SHP77 treated with DMSO at 0.1 percent for 48 hours (cell line): ENCODE data around the gene ZNF771.
"Not testable (repeated sequence)": the region's sequence is repeated elsewhere in the genome, so short reads cannot be mapped to it uniquely, and the experiment has no call there.

Experiments used
- DNase-seq: peaks from one replicate; lab custom pipeline; 2025; lab: John Stamatoyannopoulos, UW

The ZNF771 gene

DNA sequence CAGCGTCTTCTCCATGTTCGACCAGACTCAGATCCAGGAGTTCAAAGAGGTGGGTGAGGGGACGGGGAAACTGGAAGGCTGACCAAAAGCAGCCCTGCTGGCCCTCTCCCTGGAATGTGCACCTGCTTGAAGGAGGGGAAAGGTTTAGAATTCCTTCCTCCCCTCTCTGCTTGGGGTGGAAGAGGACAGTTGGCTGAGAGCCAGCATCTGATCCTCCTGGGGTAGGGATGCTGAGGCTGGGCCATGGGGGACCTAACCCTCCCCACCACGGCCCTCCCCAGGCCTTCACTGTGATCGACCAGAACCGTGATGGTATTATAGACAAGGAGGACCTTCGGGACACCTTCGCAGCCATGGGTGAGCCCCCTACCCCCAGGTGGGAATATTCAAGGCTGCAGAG is 31.5 kb upstream of the ZNF771 start:
- DNase-seq: no peak

DNA sequence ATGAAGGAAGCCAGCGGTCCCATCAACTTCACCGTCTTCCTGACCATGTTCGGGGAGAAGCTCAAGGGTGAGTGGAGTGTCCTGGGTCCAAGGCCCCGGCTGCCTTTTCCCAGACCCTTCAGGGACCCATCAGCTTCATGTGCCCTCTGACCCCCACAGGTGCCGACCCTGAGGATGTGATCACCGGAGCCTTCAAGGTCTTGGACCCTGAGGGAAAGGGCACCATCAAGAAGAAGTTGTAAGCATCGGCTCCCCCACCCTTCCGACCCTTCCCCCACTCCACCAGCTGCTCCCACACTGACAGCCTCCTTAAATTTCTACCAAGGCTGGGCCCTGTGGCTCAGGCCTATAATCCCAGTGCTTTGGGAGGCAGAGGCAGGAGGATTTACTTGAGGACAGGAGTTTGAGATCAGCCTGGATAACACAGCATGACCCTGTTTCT is 30.9 kb upstream of the ZNF771 start:
- no peak for DNase-seq

DNA sequence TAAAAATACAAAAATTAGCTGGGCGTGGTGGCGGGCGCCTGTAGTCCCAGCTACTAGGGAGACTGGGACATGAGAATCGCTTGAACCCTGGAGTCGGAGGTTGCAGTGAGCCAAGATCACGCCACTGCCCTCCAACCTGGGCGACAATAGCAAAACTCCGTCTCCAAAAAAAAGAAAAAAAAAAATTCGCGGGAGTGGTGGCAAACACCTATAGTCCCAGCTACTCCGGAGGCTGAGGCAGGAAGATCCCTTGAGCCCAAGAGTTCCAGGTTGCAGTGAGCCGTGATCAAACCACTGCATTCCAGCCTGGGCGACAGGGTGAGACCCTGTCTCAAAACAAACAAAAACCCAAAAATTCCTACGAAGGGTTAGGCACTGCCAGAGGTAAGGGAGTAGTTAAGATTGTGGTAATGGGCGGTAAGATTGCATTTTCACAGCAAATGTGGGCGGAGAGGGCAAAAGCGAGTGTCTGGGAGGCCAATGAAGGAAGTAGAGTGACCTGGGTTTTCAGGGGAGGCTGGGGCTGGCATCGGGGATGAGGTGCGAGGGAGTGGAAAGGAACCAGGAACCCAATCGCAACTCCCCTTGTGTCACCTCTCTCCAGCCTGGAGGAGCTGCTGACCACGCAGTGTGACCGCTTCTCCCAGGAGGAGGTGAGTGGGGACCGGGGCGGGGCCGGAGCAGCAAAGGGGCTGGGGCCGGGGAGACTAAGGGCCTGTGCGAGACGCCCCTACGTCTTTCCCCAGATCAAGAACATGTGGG is 30.2 kb upstream of the ZNF771 start:
- DNase-seq: peak; percentile 75

DNA sequence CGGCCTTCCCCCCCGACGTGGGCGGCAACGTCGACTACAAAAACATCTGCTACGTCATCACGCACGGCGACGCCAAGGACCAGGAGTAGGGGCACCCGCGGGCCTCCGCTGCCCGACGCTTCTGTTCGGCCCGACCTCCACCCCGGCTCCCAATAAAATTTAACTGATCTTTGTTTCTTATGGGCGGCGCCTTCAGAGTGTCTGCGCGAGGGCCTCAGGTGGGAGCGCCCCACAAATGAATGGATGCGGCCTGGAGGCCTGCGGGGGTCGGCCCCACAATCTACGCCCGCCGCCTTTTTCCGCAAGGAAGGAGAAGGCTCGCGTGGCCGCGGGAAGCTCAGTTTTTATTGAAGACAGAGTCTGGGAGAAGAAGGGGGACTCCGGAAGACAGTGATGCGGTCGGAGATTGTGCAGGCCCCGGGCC is 29.6 kb upstream of the ZNF771 start:
- DNase-seq: peak; percentile 81

DNA sequence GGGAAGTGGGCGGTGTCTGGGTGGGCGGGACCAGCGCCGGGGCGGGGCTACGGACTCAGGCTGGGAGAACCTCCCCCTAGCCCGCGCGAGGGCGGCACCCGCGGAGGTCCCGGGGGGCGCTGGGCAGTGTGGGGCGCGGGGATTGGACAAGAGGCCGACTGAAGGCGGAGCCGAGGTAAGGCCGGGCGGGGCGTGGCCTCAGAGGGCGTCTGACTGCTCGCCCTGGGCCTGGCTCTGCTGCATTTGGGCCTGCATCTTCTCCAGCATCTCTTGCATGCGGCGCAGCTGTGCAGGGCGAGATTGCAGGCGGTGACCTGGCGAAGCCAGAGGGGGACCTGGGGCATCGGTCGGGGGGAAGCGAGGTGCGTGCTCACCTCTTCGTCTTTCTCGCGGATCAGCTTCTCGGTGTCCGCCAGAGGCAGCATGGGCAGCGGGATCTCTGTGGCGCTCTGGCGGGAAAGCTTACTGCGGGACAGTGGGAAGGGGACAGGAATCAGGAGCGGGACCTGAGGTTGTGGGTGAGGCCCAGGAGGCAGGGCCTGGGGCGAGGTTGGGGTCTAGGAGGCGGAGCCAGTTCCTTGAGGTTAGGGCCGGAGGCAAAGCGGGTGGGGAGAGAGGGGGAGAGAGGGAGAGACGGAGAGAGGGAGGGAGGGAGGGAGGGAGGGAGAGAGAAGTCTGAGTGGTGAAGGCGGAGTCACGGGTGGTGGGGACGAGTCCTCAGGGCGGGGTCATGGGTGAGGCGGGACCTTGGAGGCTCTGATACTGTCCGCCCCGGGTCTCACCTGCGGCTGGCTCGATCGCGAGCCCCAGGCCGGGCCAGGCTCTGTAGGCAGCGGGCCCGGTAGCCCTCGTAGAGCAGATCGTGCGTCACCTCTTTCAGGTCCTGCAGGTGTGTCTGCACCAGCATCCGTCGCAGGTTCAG is 28.9 kb upstream of the ZNF771 start:
- peak; percentile 93 for DNase-seq

DNA sequence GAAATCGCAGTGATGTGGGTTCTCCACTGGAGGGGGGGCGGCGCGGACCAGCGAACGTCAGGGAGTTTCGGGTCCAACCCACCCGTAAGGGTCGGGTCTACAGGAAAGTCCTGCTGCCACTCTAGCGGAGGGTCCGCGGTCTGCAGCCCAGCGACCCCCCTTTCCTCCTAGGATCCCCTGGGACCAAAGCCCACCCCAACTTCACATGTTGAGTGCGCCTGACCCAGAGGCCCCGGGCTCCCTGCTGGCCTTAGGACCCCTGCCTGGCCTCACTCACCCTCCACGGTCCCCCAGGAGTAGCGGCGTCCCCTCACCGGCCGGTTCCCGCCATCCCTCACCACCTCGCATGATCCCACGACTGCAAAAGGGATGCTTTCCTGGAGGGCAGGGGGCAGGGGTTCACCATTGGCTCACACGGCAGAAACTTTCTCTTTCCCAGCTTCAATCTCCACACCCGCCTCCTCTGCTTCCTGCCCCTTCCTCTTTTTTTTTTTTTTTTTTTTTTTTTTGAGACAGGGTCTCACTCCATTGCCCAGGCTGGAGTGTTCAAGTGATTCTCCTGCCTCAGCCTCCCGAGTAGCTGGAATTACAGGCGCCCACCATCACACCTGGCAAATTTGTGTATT is 28.1 kb upstream of the ZNF771 start:
- DNase-seq: no peak

DNA sequence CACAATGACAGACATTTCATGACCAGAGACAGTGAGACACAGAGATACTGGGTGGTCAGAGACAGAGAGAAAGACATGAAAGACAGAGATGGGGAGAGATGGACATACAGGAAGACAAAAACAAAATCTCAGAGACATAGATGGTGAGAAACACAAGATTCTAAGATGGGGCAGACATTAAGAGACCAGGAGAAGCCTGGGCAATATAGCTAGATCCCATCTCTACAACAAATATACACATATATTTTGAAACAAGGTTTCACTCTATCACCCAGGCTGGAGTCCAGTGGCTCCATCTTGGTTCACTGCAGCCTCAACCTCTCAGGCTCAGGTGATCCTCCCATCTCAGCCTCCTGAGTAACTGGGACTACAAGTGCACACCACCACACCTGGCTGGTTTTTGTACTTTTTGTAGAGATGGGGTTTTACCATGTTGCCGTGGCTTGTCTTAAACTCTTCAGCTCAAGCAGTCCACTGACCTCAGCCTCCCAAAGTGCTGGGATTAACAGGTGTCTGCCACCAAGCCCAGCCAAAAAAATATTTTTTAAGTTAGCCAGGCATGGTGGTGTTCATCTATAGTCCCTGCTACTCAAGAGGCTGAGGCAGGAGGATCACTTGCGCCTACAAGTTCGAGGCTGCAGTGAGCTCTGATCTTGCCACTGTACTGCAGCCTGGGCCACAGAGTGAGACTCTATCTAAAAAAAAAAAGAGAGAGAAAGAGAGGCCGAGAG is 27.2 kb upstream of the ZNF771 start:
- DNase-seq: no peak

DNA sequence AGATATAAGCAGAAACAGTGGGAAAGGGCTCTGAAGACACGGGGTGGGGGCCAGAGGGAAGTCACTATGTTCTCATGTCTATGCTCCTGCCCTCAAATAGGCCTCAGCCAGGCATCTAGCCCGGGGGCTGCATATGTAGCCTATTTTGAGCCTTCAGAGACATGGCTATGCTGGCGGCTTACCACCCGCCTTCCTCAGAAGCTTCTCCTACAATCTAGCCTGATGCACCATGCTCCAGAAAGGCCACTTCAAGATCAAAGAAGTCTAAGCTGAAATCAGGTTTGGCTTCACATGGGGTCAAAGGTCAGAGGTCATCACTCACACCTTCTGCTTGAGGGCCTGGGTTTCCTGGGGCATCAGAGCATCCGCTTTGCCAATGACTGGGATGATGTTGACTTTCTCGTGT is 26.6 kb upstream of the ZNF771 start:
- no peak for DNase-seq

DNA sequence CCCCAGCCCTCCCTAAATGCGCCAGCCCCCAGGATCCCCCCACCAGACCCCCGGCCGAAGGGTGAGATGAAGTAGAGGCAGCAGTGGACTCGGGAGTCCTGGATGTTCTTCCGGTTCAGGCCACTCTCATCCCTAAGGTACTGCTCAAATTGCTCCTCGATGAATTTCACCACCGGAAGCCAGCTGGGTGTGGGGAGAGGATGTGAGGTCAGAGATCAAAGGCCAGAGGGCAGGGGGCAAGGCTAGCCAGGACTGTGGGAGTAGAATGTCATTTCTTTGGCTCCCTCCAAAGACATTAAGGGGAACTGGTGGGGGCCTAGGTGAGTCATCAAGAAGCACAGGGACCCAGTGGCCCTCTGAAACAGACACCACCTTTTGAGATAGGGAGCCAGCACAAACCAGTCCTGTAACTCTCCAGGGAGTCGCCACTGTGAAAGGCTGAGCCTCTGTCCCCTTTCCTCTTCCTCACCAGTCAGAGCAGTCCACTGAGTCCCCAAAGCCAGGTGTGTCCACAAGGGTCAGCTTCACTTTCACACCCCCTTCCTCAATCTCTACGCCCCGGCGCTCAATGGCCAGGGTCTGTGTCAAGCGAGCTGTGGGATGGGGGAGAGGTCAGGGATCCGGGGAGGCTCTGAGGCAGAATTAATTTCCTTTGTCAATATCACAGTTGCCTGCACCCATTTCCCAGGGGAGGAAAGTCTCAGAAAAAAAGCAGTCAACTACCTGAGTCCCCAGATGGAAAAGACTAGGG is 25.9 kb upstream of the ZNF771 start:
- no peak for DNase-seq

DNA sequence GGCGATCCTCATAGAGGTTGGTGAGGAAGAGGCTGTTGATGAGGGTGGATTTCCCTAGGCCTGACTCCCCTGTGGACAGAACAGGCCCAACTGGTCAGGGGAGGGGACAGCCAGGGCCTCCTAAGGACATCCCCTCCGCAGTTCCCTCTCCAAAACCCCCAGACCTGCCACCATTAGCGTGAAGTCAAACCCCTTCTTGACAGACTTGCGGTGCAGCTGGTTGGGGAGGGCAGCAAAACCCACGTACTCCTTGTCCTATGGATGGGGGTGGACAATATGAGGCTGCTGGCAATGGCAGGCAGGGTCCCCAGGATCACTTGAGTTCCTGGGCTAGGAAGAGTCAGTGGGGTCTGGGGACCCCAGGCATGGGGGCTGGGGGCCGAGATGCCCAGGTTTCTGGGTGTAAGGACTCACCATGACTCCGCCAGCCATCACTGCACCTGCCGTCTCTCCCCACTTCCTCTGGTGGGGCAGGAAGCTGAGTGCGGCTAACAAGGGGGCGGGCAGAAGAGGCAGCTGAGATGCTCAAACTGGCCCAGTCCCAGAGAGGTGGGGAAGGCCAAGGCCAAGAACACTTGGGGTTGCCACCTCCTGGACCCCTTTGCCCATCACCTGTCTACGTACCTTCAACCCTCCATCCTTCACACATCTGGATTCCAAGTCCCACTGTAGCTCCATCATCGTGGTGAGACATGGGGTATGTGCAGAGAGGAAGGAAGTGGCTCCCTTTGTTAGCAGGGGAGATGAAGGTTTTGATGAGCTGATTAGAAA is 25.1 kb upstream of the ZNF771 start, which contains the start of gene SEPTIN1:
Gene SEPTIN1, minus strand, starts transcription at position 451 of the 771 bp plus-strand sequence. Its CDS starts 19 bp downstream, at position 432.
- DNase-seq: no peak

DNA sequence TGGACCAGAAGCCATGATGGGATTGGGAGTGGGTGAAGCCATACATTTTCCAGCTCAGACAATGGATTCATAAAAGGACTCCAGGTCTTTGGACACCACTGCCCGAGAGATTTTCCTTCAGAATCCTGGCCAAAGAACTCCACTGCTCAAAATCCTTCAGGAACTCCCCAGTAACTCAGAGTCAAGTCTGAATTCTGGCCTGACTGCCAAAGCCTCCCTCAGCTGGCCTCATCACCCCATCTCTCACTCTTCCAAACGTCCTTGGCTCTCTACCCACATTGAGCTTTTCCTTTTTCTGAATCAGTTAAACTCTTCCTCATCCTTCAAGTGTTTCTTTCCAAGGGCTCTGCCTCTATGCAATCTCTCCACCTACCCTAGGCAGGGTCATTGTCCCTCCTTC is 23.9 kb upstream of the ZNF771 start:
- DNase-seq: no peak

DNA sequence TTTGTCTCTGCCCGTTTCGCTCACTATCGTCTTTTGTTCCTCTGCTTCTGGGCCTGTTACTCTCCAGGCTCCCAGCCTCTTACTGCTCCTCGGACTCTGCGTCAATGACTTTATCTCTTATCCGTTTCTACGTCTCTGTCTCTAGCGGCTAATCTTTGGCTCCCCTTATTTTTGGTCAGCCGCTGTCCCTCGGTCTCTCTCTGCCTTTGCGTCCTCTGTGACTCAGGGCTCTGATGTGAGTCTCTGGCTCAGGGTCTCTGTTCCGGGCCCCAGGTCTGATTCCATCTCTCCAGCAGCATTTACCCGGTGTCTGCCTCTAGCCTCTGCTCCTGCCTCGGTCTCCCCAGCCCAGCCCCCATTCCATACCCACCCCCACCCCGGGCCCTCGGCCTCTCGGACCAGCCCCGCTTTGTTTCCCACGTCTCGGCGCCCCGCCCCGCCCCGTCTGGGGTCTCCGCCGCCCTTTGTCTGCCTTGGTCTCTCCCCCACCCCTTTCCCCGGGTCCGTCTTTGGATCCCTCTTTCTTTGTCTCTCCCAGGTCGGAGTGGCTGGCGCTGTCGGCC is 12.7 kb upstream of the ZNF771 start:
- DNase-seq: no peak

DNA sequence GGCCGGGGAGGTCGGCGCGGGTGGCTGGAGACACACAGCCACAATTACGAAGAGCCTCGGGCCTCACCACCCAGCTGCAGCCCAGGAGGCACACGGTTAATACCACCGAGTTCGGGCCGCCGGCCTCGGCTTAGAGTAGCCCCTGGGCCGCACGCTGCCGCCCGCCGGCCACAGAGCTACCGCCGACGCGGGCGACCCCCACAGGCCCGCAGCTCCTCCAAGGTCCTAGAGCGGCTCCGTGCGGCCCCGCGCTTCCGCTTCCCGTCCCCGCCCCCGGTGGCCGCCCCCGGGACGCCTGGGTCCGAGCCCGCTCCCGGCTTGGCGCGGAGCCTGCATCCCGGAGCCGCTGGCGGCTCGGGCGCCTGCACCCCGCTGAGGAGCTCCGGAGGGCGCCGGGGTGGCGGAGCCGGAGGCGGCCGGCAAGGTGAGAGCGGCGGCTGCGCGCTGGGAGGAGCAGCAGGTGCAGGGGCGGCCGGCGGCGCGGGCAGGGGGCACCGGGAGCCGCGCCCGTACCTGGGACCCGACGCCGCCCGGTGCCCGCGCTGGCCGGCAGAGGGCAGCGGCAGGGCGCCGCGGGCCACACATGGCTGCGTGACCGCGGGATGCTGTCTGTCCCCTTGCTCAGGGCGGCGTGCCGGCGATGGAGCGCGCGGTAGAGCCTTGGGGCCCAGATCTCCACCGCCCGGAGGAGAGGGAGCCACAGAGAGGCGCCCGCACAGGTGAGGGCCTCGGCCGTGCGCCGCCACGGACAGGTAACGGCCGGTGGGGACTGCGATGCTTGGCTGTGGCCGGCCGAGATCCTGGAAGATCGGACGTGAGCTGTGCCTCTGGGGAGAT is 12.0 kb upstream of the ZNF771 start, which contains the start of gene ZNF48:
Gene ZNF48, plus strand, starts transcription at position 266 of the 837 bp plus-strand sequence. Its CDS starts 375 bp downstream, at position 641.
- peak; percentile 92 for DNase-seq

DNA sequence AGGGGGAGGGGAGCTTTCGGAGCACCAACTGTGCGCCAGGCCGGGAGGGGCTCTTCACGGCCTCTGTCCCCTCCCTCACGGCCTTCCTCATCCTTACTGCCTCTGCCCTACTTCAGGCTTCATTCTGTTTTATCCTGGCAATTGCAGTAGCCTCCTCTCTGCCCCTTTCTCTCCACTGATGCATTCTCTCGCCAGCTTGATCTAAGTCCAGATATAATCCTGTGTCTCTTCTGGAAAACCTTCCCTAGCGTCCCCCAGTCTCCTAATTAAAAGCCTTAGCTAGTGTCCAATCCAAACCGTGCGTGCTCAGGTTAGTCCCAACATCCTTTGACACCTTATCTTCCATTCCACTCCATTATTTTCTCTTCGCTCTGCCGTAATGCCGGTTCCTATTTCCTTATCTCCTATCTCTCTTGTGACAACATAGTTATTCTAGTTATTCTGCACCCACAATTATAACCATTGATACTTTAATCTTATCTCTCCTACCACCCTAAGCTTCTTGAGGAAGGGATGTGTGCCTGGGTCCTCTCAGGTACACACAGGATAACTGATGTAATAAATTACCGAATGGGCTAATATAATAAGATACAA is 11.3 kb upstream of the ZNF771 start:
- no peak for DNase-seq

DNA sequence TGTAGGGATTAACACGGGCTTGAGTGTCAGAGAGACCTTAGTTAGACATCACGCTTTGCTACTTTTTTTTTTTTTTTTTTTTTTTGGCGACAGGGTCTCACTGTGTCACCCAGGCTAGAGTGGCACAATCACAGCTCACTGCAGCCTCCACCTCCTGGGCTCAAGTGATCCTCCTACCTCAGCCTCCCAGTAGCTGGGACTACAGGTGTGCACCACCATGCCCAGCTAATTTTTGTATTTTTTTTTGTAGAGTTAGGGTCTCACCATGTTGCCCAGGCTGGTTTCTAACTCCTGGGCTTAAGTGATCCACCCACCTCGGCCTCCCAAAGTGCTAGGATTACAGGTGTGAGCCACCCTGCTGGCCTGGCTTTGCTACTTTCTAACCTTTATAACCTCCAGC is 10.8 kb upstream of the ZNF771 start:
- DNase-seq: not testable (repeated sequence)

DNA sequence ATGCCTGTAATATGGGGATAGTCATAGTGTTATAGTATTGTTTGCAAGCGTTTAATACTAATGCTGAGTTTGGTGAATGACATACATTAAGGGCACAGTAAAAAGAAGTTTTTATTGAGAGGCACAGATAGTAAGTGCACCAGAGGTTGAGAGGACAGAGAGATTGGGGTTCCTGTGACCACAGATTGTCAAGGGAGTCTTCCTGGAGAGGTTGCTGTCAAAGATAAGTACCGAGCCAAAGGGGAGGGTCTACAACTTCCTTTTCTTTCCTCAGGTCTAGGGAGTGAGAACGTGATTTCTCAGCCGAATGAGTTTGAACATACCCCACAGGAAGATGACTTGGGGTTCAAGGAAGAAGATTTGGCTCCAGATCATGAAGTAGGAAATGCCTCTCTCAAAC is 10.3 kb upstream of the ZNF771 start:
- DNase-seq: no peak

DNA sequence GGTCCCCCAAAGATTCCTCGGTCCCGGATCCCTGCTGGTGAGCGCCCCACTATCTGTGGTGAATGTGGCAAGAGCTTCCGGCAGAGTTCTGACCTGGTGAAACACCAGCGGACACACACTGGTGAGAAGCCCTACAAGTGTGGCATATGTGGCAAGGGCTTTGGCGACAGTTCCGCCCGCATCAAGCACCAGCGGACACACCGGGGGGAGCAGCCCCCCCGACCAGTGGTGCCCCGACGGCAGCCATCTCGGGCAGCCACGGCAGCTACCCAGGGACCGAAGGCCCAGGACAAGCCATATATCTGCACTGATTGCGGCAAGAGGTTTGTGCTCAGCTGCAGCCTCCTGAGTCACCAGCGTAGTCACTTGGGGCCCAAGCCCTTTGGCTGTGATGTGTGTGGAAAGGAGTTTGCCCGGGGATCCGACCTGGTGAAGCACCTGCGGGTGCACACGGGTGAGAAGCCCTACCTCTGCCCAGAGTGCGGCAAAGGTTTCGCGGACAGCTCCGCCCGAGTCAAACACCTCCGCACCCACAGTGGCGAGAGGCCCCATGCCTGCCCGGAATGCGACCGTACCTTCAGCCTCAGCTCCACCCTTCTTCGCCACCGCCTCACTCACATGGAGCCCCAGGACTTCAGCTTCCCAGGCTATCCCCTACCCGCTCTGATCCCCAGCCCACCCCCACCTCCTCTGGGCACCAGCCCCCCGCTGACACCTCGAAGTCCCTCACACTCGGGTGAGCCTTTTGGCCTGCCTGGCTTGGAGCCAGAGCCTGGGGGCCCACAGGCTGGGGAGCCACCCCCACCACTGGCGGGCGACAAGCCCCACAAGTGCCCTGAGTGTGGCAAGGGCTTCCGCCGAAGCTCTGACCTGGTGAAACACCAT is 9.4 kb upstream of the ZNF771 start:
- DNase-seq: no peak
